Adipocyte (in vitro differentiated cells): Measurements from ENCODE around the gene RAPGEF2.
A peak's percentile ranks its signal among the peaks of the same experiment; 100 is the strongest.
"Not testable (repeated sequence)": the region's sequence is repeated elsewhere in the genome, so short reads cannot be mapped to it uniquely, and the experiment has no call there.

Source experiments
- DNase-seq: peaks from one replicate; pipeline ENCODE4 v3.0.0-alpha.2; 2015; ENCODE audit warnings: low read depth
- H3K27me3 ChIP-seq: replicated peaks from 2 replicates; pipeline ENCODE4 v1.7.0; 2013; ENCODE audit warnings: mild to moderate bottlenecking, low read length, moderate library complexity; ENCODE audit not compliant: control insufficient read depth, insufficient read depth
- H3K36me3 ChIP-seq: 2 replicates; pipeline ENCODE4 v1.7.0; 2013; ENCODE audit warnings: low read length, mild to moderate bottlenecking, moderate library complexity; ENCODE audit not compliant: control insufficient read depth, insufficient read depth, severe bottlenecking
- H3K4me1 ChIP-seq: 2 replicates; pipeline ENCODE4 v1.7.0; 2013; ENCODE audit warnings: mild to moderate bottlenecking, low read length, moderate library complexity; ENCODE audit not compliant: control insufficient read depth, insufficient read depth
- H3K4me3 ChIP-seq: 2 replicates; pipeline ENCODE4 v1.7.0; 2013; ENCODE audit warnings: mild to moderate bottlenecking, low read length, moderate library complexity
- H3K9ac ChIP-seq: 2 replicates; pipeline ENCODE4 v1.7.0; 2013; ENCODE audit warnings: mild to moderate bottlenecking, low read length, moderate library complexity
- H3K9me3 ChIP-seq: 2 replicates; pipeline ENCODE4 v1.7.0; 2013; ENCODE audit warnings: mild to moderate bottlenecking, low read length, moderate library complexity; ENCODE audit not compliant: control insufficient read depth

The RAPGEF2 gene

GRCh38 chr4:159379064-159379463, 276.2 kb downstream of the RAPGEF2 start:
- not testable (repeated sequence) for H3K27me3 ChIP-seq, DNase-seq, H3K9ac ChIP-seq, H3K4me1 ChIP-seq, H3K4me3 ChIP-seq, H3K9me3 ChIP-seq, H3K36me3 ChIP-seq

- no peaks in the 10 kb centered on the region for H3K9me3 ChIP-seq
- DNase-seq = no peak
- peaks cover 4% of the 10 kb centered on the region for H3K4me1 ChIP-seq
- H3K36me3 ChIP-seq = no peaks in the 10 kb centered on the region
- H3K4me3 ChIP-seq = no peak overlapping the region
- H3K27me3 ChIP-seq = no peaks in the 10 kb centered on the region
- no peak overlapping the region for H3K9ac ChIP-seq
Observed at GRCh38 chr4:159379836-159380235, 277.0 kb downstream of the RAPGEF2 start.

DNA sequence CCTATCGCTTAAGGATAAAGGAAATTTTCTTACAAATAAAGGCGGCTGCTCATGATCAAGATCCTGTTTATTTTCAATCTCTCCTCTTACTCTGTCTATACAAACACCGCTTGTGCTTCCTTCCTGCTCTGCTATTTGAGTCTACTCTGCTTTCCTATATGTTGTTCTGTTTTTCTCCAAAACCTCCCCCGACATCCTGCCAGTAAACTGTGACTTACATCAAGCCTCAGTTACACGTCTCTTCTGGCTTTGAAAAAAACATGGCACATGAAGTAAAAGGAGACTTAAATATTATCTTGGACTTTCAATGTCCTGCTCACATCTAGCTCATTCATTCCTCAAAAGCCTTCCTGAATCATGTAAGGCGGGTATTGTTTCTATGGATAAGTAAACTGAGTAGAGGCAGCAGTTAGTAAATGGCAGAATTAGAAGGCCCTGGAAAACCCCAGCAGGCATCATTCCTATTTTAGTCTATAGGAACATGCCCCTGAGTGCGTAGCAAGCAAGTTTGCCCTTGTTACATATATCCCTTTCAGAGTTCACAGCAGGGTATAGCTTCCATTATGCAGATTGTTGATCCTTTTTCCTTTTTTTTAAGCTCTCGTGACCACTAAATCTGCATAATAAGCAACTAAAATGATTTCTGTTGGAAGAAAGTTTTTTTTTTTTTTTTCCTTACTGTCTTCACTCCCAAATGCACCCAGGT, 280.1 kb downstream of the RAPGEF2 start:
- Histone ChIP-seq H3K36me3 (no peaks in the 10 kb centered on the region), H3K4me3 (peak overlapping the region; percentile 58), H3K9me3 (peaks cover 11% of the 10 kb centered on the region), H3K27me3 (no peaks in the 10 kb centered on the region), H3K9ac (no peak overlapping the region), H3K4me1 (peaks cover 4% of the 10 kb centered on the region)
- DNase-seq = no peak

GRCh38 chr4:159383562-159383931, 280.7 kb downstream of the RAPGEF2 start:
- Histone ChIP-seq H3K9me3 (peaks cover 11% of the 10 kb centered on the region), H3K4me3 (no peak overlapping the region), H3K36me3 (no peaks in the 10 kb centered on the region), H3K9ac (no peak overlapping the region), H3K27me3 (no peaks in the 10 kb centered on the region), H3K4me1 (peaks cover 4% of the 10 kb centered on the region)
- no peak for DNase-seq

GRCh38 chr4:159384017-159384416, 281.1 kb downstream of the RAPGEF2 start:
- Histone ChIP-seq H3K4me1 (peaks cover 4% of the 10 kb centered on the region), H3K4me3 (no peak overlapping the region), H3K9ac (no peak overlapping the region)

GRCh38 chr4:159384632-159385031, 281.8 kb downstream of the RAPGEF2 start:
- H3K9me3 ChIP-seq = peaks cover 11% of the 10 kb centered on the region
- H3K4me1 ChIP-seq = peaks cover 4% of the 10 kb centered on the region
- H3K27me3 ChIP-seq = no peaks in the 10 kb centered on the region
- no peak overlapping the region for H3K4me3 ChIP-seq
- peak; percentile 47 for DNase-seq
- H3K9ac ChIP-seq = no peak overlapping the region
- no peaks in the 10 kb centered on the region for H3K36me3 ChIP-seq

More at GRCh38 chr4:159384017-159384416, 281.1 kb downstream of the RAPGEF2 start:
- no peaks in the 10 kb centered on the region for H3K36me3 ChIP-seq
- DNase-seq = no peak
- no peaks in the 10 kb centered on the region for H3K27me3 ChIP-seq
- peaks cover 11% of the 10 kb centered on the region for H3K9me3 ChIP-seq

DNA sequence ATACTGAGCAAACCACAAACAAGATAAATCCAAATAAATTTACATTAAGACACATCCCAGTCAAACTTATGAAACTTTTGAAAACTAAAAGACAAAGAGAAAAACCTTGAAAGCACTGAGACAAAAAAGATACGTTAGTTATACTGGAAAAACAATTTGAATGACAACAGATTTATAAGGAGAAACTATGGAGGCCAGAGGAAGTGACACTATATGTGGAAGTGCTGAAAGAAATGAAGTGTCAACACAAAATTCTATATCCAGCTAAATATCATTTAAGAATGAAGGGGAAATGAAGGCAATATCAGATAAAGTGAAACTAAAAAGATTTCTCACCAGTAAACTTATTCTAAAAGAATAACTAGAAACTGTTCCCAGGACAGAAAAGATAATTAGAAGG, 283.7 kb downstream of the RAPGEF2 start:
- Histone ChIP-seq H3K27me3 (no peaks in the 10 kb centered on the region), H3K36me3 (no peaks in the 10 kb centered on the region), H3K9ac (no peak overlapping the region), H3K9me3 (peaks cover 11% of the 10 kb centered on the region), H3K4me3 (no peak overlapping the region), H3K4me1 (peaks cover 9% of the 10 kb centered on the region)
- DNase-seq = no peak

DNA sequence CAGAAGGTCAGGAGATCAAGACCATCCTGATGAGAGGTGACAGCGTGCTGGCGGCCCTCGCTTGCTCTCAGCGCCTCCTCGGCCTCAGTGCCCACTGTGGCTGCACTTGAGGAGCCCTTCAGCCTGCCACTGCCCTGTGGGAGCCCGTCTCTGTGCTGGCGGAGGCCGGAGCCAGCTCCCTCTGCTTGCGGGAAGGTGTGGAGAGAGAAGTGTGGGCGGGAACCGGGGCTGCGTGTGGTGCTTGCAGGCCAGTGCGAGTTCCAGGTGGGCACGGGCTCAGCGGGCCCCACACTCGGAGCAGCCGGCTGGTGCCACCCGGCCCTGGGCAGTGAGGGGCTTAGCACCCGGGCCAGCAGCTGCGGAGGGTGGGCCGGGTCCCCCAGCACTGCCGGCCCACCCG, 286.9 kb downstream of the RAPGEF2 start:
- Histone ChIP-seq H3K4me3 (no peak overlapping the region), H3K9me3 (peaks cover 11% of the 10 kb centered on the region), H3K4me1 (peaks cover 5% of the 10 kb centered on the region), H3K36me3 (no peaks in the 10 kb centered on the region), H3K9ac (no peak overlapping the region), H3K27me3 (no peaks in the 10 kb centered on the region)
- DNase-seq = no peak

- DNase-seq = peak; percentile 89
- H3K4me1 ChIP-seq = peaks cover 5% of the 10 kb centered on the region
Observed at GRCh38 chr4:159390648-159391047, 287.8 kb downstream of the RAPGEF2 start.

DNA sequence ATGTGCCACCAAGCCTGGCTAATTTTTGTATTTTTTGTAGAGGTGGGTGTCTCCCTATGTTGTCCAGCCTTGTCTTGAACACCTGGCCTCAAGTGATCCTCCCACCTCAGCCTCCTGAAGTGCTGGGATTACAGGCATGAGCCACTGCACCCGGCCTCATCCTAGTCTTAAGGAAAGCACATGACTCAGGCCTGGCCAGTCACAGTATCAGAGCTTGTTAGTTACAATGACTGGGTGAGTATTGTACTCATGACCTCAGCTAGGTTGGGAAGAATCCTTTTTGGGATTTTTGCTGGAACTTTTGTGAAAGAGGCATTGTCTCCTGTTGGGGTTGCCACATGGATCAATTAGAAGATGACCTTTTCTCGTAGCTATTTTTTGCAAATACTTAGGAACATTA, 292.8 kb downstream of the RAPGEF2 start:
- Histone ChIP-seq H3K9ac (no peak overlapping the region), H3K27me3 (no peaks in the 10 kb centered on the region), H3K36me3 (no peaks in the 10 kb centered on the region), H3K4me1 (peaks cover 16% of the 10 kb centered on the region), H3K4me3 (no peak overlapping the region), H3K9me3 (no peaks in the 10 kb centered on the region)
- DNase-seq = no peak

More at GRCh38 chr4:159390648-159391047, 287.8 kb downstream of the RAPGEF2 start:
- Histone ChIP-seq H3K9me3 (peaks cover 11% of the 10 kb centered on the region), H3K36me3 (no peaks in the 10 kb centered on the region), H3K9ac (no peak overlapping the region), H3K27me3 (no peaks in the 10 kb centered on the region), H3K4me3 (no peak overlapping the region)

DNA sequence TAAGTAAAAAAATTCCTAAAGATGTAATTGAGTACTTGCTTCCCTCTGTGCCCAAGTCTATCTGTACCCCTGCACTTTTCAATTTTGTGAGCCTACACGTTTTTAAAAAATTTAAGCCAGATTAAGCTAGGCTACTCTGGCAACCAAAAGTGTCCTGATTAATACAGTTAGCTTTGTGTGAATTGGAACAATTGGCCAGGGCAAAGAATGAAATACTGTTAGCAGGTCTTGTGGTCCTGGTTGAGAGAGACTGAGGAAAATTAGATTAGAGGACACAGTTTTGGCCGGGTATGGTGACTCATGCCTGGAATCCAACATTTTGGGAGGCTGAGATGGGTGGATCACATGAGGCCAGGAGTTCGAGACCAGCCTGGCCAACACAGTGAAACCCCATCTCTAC, 293.3 kb downstream of the RAPGEF2 start:
- H3K27me3 ChIP-seq = no peaks in the 10 kb centered on the region
- H3K9me3 ChIP-seq = no peaks in the 10 kb centered on the region
- peaks cover 21% of the 10 kb centered on the region for H3K4me1 ChIP-seq
- H3K4me3 ChIP-seq = no peak overlapping the region
- no peak for DNase-seq
- H3K36me3 ChIP-seq = no peaks in the 10 kb centered on the region
- no peak overlapping the region for H3K9ac ChIP-seq

DNA sequence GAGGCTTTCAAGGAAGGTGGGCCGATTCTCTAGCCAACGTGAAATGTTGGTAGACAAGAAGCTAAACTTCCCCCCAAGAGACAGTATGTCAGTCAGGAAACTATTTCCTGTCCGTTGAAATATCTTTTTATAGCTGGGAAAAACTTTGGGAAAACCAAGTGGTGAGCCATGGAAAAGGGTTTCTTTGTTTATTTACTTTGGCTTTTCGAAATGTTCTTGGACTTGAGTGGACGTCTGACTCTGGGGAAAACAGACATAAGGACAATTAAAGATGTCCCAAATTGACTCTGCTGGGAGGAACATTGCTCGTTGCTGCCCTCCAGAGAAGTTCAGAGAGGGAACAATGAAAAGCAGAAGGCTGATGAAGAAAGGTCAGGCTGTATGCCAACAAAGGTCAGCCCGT, 295.4 kb downstream of the RAPGEF2 start:
- no peak for DNase-seq
- Histone ChIP-seq H3K36me3 (no peaks in the 10 kb centered on the region), H3K27me3 (no peaks in the 10 kb centered on the region), H3K9me3 (no peaks in the 10 kb centered on the region), H3K4me1 (peaks cover 26% of the 10 kb centered on the region), H3K9ac (no peak overlapping the region), H3K4me3 (no peak overlapping the region)
